PC-3 (cell line): ENCODE measurements around the gene GULP1.

Experiments used
- EZH2phosphoT487 ChIP-seq: fragments of 300-600 bp; sonication (generic); IDR thresholded peaks from 2 replicates; pipeline ENCODE4 v1.6.1; 2018; ENCODE audit warnings: mild to moderate bottlenecking, antibody characterized with exemption, low read length, borderline replicate concordance
- TF ChIP-seq, protein P1 (sequence below): fragments of 300-600 bp; sonication (generic); conservative IDR thresholded peaks from 2 replicates; pipeline ENCODE4 v1.5.1; 2017; ENCODE audit warnings: antibody characterized with exemption, low read depth, mild to moderate bottlenecking, low read length

DNA sequence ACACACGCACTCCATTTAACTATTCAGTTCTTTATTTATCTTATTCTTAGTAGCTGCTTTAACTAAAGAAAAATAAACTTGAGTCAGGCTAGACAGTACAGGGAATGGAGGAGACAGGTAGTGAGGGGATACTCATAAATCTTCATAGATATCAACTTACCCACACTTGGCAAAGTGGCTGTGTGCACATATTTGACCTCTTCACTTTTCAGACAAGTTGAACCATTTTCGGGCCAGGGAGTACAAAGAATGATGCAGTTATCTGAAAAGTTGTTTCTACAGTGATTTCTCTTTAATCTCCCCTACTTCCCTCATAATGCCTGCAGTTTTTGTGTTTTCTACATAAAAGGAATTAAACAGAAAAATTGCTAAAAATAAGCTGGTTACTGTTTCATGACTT is 307.5 kb downstream of the GULP1 start:
- TF ChIP-seq, protein P1, sequence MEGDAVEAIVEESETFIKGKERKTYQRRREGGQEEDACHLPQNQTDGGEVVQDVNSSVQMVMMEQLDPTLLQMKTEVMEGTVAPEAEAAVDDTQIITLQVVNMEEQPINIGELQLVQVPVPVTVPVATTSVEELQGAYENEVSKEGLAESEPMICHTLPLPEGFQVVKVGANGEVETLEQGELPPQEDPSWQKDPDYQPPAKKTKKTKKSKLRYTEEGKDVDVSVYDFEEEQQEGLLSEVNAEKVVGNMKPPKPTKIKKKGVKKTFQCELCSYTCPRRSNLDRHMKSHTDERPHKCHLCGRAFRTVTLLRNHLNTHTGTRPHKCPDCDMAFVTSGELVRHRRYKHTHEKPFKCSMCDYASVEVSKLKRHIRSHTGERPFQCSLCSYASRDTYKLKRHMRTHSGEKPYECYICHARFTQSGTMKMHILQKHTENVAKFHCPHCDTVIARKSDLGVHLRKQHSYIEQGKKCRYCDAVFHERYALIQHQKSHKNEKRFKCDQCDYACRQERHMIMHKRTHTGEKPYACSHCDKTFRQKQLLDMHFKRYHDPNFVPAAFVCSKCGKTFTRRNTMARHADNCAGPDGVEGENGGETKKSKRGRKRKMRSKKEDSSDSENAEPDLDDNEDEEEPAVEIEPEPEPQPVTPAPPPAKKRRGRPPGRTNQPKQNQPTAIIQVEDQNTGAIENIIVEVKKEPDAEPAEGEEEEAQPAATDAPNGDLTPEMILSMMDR: no peak
- no peak for TF ChIP-seq EZH2phosphoT487
